WTC11 (cell line): ENCODE data around the gene PXMP2. TPM values are rescaled to one million over a fixed set of nuclear protein-coding genes. Genes with fewer than 3 reads are reported as not detected.
A peak's percentile ranks its signal among the peaks of the same experiment; 100 is the strongest.

Experiments
- ATAC-seq: fragments of 200-7000 bp; cut with Tn5 transposase; 2 replicates; pipeline ENCODE4 v1.10.0; 2021; ENCODE audit warnings: mild to moderate bottlenecking, moderate library complexity
- CTCF ChIA-PET: fragments of 300-600 bp; sonication (Branson Sonifier 250); formaldehyde crosslinking; loops from one replicate; lab custom pipeline; 2021; ENCODE audit warnings: antibody characterized with exemption; lab: Charles Lee
- POLR2A ChIA-PET: fragments of 350-600 bp; sonication (Branson Sonifier 250); formaldehyde crosslinking; loops from one replicate; lab custom pipeline; 2021; ENCODE audit warnings: antibody characterized with exemption; lab: Charles Lee
- DNase-seq: peaks from one replicate; pipeline ENCODE4 v3.0.0; 2021; ENCODE audit warnings: low spot score
- H3K27ac Mint-ChIP-seq: 2 replicates; pipeline ENCODE4 v1.8.0; 2021; ENCODE audit warnings: mixed read lengths
- H3K27me3 Mint-ChIP-seq: 2 replicates; pipeline ENCODE4 v1.8.0; 2021; ENCODE audit warnings: low read depth, mild to moderate bottlenecking, moderate library complexity, mixed read lengths
- H3K36me3 Mint-ChIP-seq: 2 replicates; pipeline ENCODE4 v1.8.0; 2021; ENCODE audit warnings: mixed read lengths
- H3K4me1 Mint-ChIP-seq: 2 replicates; pipeline ENCODE4 v1.8.0; 2022; ENCODE audit warnings: mixed read lengths
- H3K4me3 Mint-ChIP-seq: 2 replicates; pipeline ENCODE4 v1.8.0; 2021; ENCODE audit warnings: mild to moderate bottlenecking, moderate library complexity, mixed read lengths
- H3K9me3 Mint-ChIP-seq: 2 replicates; pipeline ENCODE4 v1.8.0; 2021; ENCODE audit warnings: mixed read lengths
- ATF1 ChIP-seq: sonication (generic); formaldehyde crosslinking; IDR thresholded peaks from 2 replicates; pipeline ENCODE4 v1.8.1; 2023; ENCODE audit warnings: mild to moderate bottlenecking, moderate library complexity, missing genetic modification reagents
- CBFB ChIP-seq: sonication (generic); formaldehyde crosslinking; IDR thresholded peaks from 2 replicates; pipeline ENCODE4 v1.8.1; 2022; ENCODE audit warnings: mild to moderate bottlenecking, low read depth, missing genetic modification reagents
- FOXP1 ChIP-seq: sonication (generic); formaldehyde crosslinking; IDR thresholded peaks from 2 replicates; pipeline ENCODE4 v1.8.0; 2022; ENCODE audit warnings: missing genetic modification reagents, mild to moderate bottlenecking, moderate library complexity, borderline replicate concordance
- IRF2 ChIP-seq: sonication (generic); formaldehyde crosslinking; IDR thresholded peaks from 2 replicates; pipeline ENCODE4 v1.8.0; 2022; ENCODE audit warnings: low read depth, missing genetic modification reagents, borderline replicate concordance
- NFE2L1 ChIP-seq: sonication (generic); formaldehyde crosslinking; IDR thresholded peaks from 2 replicates; pipeline ENCODE4 v1.8.1; 2023; ENCODE audit warnings: missing genetic modification reagents
- NFYB ChIP-seq: sonication (generic); formaldehyde crosslinking; conservative IDR thresholded peaks from 2 replicates; pipeline ENCODE4 v1.8.0; 2022; ENCODE audit warnings: low read depth, missing genetic modification reagents
- ZBTB21 ChIP-seq: sonication (generic); formaldehyde crosslinking; IDR thresholded peaks from 2 replicates; pipeline ENCODE4 v1.8.1; 2023; ENCODE audit warnings: mild to moderate bottlenecking, missing genetic modification reagents, borderline replicate concordance
- total RNA-seq: library from RNA; stranded (reverse); gene quantifications from 3 replicates; pipeline ENCODE4 v1.2.3, GENCODE V29; 2021
- TF ChIP-seq, protein P1 (sequence below): sonication (generic); formaldehyde crosslinking; IDR thresholded peaks from 2 replicates; pipeline ENCODE4 v1.8.1; 2023; ENCODE audit warnings: mild to moderate bottlenecking, missing genetic modification reagents, moderate library complexity
- TF ChIP-seq, protein P2 (sequence below): sonication (generic); formaldehyde crosslinking; IDR thresholded peaks from 2 replicates; pipeline ENCODE4 v1.8.1; 2022; ENCODE audit warnings: mild to moderate bottlenecking, moderate library complexity, missing genetic modification reagents
- TF ChIP-seq, protein P3 (sequence below): sonication (generic); formaldehyde crosslinking; IDR thresholded peaks from 2 replicates; pipeline ENCODE4 v1.8.1; 2023; ENCODE audit warnings: mild to moderate bottlenecking, missing genetic modification reagents
- TF ChIP-seq, protein P4 (sequence below): fragments of 250-450 bp; sonication (Bioruptor Pico); IDR thresholded peaks from 2 replicates; pipeline ENCODE4 v1.9.0; 2021; ENCODE audit warnings: mild to moderate bottlenecking
- TF ChIP-seq, protein P5 (sequence below): fragments of 200-600 bp; IDR thresholded peaks from 2 replicates; pipeline ENCODE4 v1.8.0; 2022; ENCODE audit warnings: antibody characterized with exemption
- TF ChIP-seq, protein P6 (sequence below): sonication (generic); formaldehyde crosslinking; IDR thresholded peaks from 2 replicates; pipeline ENCODE4 v1.8.1; 2023; ENCODE audit warnings: mild to moderate bottlenecking, missing genetic modification reagents, borderline replicate concordance
- TF ChIP-seq, protein P7 (sequence below): sonication (generic); formaldehyde crosslinking; IDR thresholded peaks from 2 replicates; pipeline ENCODE4 v1.8.1; 2022; ENCODE audit warnings: low read depth, missing genetic modification reagents, borderline replicate concordance
- TF ChIP-seq, protein P8 (sequence below): sonication (generic); formaldehyde crosslinking; IDR thresholded peaks from 2 replicates; pipeline ENCODE4 v1.8.0; 2022; ENCODE audit warnings: mild to moderate bottlenecking, missing genetic modification reagents
- TF ChIP-seq, protein P9 (sequence below): sonication (generic); formaldehyde crosslinking; IDR thresholded peaks from 2 replicates; pipeline ENCODE4 v1.8.0; 2023; ENCODE audit warnings: mild to moderate bottlenecking, missing genetic modification reagents
- TF ChIP-seq, protein P10 (sequence below): fragments of 250-450 bp; sonication (Bioruptor Pico); IDR thresholded peaks from 2 replicates; pipeline ENCODE4 v1.8.0; 2021; ENCODE audit warnings: mild to moderate bottlenecking

PXMP2 gene
- total RNA-seq, 1 experiment from 2014 or later, result 12.6 TPM

DNA sequence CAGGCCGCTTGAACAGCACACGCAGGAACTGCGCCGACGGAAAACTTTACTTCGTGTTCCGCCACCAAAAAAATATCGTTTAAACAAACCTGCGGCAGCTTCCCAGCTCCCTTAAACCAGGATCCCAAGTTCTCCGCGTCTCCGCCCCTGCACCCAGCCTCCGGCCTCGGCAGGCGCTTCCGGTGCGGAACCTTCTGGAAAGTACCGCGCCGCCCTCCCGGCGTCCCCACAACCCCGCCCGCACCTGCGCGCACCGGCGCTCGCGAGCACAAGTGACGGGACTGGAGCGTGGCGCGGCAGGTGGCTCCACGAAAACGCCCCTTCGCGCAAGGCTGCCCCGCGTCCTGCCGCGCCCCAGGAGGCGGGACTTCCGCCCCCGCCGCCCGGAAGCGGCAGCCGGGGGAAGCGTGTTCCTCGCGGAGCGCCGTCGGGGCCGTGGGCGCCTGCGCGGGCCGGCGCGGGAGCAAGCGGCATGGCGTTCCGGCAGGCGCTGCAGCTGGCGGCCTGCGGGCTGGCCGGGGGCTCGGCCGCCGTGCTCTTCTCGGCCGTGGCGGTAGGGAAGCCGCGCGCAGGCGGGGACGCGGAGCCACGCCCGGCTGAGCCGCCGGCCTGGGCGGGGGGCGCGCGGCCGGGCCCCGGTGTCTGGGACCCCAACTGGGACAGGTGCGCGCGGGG, 23.2 kb downstream of the PXMP2 start, which contains the start of gene PGAM5:
Gene PGAM5, plus strand, starts transcription at position 438 of the 675 bp plus-strand sequence. Its CDS starts 35 bp downstream, at position 473.
- Mint-ChIP-seq H3K27me3 (no peaks in the 10 kb centered on the region), H3K27ac (peak within 1 kb of the TSS; percentile 81), H3K9me3 (peaks cover 10% of the 10 kb centered on the region), H3K4me1 (peaks cover 11% of the 10 kb centered on the region; the same call in 1 of the 2 replicates), H3K4me3 (peak within 1 kb of the TSS; percentile 90), H3K36me3 (peaks cover 11% of the 10 kb centered on the region)
- ATAC-seq (peak; percentile 69), DNase-seq (peak; percentile 65)
- ChIA-PET CTCF (interaction anchor here (1.1 kb wide), 1 partner anchor 92 kb away, joined by 3 read pairs; the partner anchor contains the start of gene P2RX2), POLR2A (no interaction called here)
- TF ChIP-seq, protein P1, sequence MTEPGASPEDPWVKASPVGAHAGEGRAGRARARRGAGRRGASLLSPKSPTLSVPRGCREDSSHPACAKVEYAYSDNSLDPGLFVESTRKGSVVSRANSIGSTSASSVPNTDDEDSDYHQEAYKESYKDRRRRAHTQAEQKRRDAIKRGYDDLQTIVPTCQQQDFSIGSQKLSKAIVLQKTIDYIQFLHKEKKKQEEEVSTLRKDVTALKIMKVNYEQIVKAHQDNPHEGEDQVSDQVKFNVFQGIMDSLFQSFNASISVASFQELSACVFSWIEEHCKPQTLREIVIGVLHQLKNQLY, result no peak
- TF ChIP-seq, protein P2, sequence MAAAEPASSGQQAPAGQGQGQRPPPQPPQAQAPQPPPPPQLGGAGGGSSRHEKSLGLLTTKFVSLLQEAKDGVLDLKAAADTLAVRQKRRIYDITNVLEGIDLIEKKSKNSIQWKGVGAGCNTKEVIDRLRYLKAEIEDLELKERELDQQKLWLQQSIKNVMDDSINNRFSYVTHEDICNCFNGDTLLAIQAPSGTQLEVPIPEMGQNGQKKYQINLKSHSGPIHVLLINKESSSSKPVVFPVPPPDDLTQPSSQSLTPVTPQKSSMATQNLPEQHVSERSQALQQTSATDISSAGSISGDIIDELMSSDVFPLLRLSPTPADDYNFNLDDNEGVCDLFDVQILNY (CRISPR knock-in tag), result peak; percentile 93
- no peak for TF ChIP-seq NFYB (CRISPR knock-in tag)
- TF ChIP-seq, protein P3, sequence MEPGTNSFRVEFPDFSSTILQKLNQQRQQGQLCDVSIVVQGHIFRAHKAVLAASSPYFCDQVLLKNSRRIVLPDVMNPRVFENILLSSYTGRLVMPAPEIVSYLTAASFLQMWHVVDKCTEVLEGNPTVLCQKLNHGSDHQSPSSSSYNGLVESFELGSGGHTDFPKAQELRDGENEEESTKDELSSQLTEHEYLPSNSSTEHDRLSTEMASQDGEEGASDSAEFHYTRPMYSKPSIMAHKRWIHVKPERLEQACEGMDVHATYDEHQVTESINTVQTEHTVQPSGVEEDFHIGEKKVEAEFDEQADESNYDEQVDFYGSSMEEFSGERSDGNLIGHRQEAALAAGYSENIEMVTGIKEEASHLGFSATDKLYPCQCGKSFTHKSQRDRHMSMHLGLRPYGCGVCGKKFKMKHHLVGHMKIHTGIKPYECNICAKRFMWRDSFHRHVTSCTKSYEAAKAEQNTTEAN (CRISPR knock-in tag), result 0 out of 2 replicates have a peak, but pooled peaks have one; percentile 10
- TF ChIP-seq CBFB, result no peak
- TF ChIP-seq, protein P4, sequence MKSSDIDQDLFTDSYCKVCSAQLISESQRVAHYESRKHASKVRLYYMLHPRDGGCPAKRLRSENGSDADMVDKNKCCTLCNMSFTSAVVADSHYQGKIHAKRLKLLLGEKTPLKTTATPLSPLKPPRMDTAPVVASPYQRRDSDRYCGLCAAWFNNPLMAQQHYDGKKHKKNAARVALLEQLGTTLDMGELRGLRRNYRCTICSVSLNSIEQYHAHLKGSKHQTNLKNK, result no peak
- TF ChIP-seq, protein P5, sequence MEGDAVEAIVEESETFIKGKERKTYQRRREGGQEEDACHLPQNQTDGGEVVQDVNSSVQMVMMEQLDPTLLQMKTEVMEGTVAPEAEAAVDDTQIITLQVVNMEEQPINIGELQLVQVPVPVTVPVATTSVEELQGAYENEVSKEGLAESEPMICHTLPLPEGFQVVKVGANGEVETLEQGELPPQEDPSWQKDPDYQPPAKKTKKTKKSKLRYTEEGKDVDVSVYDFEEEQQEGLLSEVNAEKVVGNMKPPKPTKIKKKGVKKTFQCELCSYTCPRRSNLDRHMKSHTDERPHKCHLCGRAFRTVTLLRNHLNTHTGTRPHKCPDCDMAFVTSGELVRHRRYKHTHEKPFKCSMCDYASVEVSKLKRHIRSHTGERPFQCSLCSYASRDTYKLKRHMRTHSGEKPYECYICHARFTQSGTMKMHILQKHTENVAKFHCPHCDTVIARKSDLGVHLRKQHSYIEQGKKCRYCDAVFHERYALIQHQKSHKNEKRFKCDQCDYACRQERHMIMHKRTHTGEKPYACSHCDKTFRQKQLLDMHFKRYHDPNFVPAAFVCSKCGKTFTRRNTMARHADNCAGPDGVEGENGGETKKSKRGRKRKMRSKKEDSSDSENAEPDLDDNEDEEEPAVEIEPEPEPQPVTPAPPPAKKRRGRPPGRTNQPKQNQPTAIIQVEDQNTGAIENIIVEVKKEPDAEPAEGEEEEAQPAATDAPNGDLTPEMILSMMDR, result no peak
- TF ChIP-seq, protein P6, sequence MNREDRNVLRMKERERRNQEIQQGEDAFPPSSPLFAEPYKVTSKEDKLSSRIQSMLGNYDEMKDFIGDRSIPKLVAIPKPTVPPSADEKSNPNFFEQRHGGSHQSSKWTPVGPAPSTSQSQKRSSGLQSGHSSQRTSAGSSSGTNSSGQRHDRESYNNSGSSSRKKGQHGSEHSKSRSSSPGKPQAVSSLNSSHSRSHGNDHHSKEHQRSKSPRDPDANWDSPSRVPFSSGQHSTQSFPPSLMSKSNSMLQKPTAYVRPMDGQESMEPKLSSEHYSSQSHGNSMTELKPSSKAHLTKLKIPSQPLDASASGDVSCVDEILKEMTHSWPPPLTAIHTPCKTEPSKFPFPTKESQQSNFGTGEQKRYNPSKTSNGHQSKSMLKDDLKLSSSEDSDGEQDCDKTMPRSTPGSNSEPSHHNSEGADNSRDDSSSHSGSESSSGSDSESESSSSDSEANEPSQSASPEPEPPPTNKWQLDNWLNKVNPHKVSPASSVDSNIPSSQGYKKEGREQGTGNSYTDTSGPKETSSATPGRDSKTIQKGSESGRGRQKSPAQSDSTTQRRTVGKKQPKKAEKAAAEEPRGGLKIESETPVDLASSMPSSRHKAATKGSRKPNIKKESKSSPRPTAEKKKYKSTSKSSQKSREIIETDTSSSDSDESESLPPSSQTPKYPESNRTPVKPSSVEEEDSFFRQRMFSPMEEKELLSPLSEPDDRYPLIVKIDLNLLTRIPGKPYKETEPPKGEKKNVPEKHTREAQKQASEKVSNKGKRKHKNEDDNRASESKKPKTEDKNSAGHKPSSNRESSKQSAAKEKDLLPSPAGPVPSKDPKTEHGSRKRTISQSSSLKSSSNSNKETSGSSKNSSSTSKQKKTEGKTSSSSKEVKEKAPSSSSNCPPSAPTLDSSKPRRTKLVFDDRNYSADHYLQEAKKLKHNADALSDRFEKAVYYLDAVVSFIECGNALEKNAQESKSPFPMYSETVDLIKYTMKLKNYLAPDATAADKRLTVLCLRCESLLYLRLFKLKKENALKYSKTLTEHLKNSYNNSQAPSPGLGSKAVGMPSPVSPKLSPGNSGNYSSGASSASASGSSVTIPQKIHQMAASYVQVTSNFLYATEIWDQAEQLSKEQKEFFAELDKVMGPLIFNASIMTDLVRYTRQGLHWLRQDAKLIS, result no peak
- TF ChIP-seq, protein P7, sequence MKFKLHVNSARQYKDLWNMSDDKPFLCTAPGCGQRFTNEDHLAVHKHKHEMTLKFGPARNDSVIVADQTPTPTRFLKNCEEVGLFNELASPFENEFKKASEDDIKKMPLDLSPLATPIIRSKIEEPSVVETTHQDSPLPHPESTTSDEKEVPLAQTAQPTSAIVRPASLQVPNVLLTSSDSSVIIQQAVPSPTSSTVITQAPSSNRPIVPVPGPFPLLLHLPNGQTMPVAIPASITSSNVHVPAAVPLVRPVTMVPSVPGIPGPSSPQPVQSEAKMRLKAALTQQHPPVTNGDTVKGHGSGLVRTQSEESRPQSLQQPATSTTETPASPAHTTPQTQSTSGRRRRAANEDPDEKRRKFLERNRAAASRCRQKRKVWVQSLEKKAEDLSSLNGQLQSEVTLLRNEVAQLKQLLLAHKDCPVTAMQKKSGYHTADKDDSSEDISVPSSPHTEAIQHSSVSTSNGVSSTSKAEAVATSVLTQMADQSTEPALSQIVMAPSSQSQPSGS (CRISPR knock-in tag), result no peak
- TF ChIP-seq NFE2L1 (CRISPR knock-in tag), result 0 out of 2 replicates have a peak, but pooled peaks have one; percentile 41
- TF ChIP-seq ATF1 (CRISPR knock-in tag), result peak; percentile 76; the same call in 1 of the 2 replicates
- TF ChIP-seq ZBTB21 (CRISPR knock-in tag), result 0 out of 2 replicates have a peak, but pooled peaks have one; percentile 60
- TF ChIP-seq, protein P8, sequence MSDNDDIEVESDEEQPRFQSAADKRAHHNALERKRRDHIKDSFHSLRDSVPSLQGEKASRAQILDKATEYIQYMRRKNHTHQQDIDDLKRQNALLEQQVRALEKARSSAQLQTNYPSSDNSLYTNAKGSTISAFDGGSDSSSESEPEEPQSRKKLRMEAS (CRISPR knock-in tag), result peak; percentile 77; the same call in 1 of the 2 replicates
- TF ChIP-seq, protein P9, sequence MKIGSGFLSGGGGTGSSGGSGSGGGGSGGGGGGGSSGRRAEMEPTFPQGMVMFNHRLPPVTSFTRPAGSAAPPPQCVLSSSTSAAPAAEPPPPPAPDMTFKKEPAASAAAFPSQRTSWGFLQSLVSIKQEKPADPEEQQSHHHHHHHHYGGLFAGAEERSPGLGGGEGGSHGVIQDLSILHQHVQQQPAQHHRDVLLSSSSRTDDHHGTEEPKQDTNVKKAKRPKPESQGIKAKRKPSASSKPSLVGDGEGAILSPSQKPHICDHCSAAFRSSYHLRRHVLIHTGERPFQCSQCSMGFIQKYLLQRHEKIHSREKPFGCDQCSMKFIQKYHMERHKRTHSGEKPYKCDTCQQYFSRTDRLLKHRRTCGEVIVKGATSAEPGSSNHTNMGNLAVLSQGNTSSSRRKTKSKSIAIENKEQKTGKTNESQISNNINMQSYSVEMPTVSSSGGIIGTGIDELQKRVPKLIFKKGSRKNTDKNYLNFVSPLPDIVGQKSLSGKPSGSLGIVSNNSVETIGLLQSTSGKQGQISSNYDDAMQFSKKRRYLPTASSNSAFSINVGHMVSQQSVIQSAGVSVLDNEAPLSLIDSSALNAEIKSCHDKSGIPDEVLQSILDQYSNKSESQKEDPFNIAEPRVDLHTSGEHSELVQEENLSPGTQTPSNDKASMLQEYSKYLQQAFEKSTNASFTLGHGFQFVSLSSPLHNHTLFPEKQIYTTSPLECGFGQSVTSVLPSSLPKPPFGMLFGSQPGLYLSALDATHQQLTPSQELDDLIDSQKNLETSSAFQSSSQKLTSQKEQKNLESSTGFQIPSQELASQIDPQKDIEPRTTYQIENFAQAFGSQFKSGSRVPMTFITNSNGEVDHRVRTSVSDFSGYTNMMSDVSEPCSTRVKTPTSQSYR (CRISPR knock-in tag), result peak; percentile 62; the same call in 1 of the 2 replicates
- TF ChIP-seq IRF2, result no peak
- TF ChIP-seq FOXP1 (CRISPR knock-in tag), result peak; percentile 81; the same call in 1 of the 2 replicates
- TF ChIP-seq, protein P10, sequence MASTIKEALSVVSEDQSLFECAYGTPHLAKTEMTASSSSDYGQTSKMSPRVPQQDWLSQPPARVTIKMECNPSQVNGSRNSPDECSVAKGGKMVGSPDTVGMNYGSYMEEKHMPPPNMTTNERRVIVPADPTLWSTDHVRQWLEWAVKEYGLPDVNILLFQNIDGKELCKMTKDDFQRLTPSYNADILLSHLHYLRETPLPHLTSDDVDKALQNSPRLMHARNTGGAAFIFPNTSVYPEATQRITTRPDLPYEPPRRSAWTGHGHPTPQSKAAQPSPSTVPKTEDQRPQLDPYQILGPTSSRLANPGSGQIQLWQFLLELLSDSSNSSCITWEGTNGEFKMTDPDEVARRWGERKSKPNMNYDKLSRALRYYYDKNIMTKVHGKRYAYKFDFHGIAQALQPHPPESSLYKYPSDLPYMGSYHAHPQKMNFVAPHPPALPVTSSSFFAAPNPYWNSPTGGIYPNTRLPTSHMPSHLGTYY, result no peak
